ENCODE data around the gene SPNS2.
"Not testable (repeated sequence)": the region's sequence is repeated elsewhere in the genome, so short reads cannot be mapped to it uniquely, and the experiment has no call there.

Gene SPNS2

GRCh38 chr17:4576161-4576558 is 77.5 kb downstream of the SPNS2 start:
- DNase-seq: no peak

DNA sequence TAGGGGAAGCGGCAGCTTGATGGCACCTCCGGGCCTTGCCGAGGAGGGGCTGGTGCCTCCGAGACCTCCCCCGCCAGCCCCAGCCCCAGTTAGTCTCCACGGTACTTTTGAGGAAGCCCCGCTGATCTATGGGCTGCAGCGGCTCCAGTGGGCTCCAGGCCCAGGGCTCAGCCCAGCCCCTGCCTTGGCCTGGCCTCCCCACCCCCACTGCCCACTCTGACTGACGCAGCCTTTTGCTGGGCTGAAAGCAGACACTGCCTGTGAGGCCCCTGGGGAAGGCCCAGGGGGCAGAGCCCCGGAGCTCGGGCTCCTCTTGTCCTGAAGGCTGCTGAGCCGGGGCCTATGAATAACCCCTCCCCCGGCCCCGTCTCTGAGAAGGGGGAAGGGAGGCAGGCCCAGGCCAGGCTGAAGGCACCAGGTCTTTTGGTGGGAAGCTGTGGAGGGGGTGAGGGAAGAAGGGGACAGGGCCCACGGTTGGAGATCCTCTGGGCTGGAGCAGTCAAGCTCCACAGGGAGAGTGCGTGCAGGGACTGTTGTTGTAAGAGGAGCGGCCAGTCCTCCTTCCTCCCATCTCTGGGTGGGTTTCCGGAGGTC is 78.1 kb downstream of the SPNS2 start:
- DNase-seq: no peak

- no peak for DNase-seq
Measured at GRCh38 chr17:4577386-4577993, 78.8 kb downstream of the SPNS2 start.

- not testable (repeated sequence) for DNase-seq
Measured at GRCh38 chr17:4578349-4578748, 79.7 kb downstream of the SPNS2 start.

- DNase-seq: no peak
Measured at GRCh38 chr17:4579678-4580077, 81.0 kb downstream of the SPNS2 start.

DNA sequence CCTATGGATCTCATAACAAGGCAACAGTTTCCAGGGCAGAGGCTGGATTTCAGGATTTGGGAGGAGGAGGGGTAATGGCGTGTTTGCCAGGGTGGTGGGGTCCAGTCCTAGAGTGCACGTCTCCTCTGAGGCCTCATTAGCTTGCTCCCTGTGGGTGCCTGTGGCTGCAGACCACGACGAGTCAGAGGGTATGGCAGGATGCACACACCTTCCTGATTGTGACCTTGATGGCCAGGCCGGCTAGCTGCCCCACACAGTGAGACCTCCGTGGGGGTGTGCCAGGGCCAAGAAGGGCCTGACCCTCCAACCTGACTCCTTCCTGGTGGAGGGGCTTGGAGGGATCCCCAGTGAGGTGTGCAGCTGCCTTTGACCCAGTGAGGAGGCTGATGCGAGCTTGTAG is 81.6 kb downstream of the SPNS2 start:
- DNase-seq: no peak

- no peak for DNase-seq
Measured at GRCh38 chr17:4582101-4582501, 83.4 kb downstream of the SPNS2 start.

- no peak for DNase-seq
Measured at GRCh38 chr17:4582691-4583090, 84.0 kb downstream of the SPNS2 start.

- no peak for DNase-seq
Measured at GRCh38 chr17:4583206-4583605, 84.5 kb downstream of the SPNS2 start.

- no peak for DNase-seq
Measured at GRCh38 chr17:4583782-4584100, 85.1 kb downstream of the SPNS2 start.

GRCh38 chr17:4584101-4584916 is 85.6 kb downstream of the SPNS2 start, which contains the start of gene SMTNL2:
Gene SMTNL2, plus strand, starts transcription at chr17:4584529. Its CDS starts 77 bp downstream, at chr17:4584606.
- DNase-seq: no peak

DNA sequence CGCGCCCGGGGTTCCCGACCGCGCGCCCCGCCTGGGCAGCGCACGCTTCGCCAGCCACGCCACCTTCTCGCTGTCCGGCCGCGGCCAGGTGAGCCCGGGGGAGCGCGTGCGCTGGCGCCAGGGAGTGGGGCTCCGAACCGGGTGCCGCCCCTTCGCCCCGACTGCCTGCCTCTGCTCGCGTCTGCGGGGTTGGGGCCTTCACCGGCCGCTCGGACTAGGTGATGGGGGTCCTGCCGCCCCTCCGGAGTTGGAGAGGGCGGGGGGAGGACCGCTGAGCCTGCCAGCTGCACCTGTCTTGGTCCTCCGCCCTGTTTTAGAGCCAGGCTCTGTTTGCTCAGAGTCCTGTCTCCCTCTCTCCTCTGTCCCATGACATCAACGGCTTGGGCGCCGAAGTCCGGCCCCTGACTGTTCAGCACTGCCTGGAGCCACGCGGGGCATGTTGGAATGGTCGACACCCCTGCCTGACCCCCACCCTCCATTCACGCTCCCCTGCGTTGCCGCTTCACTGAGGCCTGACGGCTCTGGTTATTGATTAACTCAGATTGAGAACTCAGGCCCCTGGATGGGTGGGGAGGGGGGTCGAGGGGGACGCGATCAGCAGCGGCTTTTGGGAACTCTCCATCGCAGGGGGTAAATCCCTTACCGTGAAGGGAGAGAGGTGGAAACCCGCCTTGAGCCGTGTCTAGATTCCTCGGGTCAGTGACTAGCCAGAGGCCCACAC is 86.4 kb downstream of the SPNS2 start:
- no peak for DNase-seq

DNA sequence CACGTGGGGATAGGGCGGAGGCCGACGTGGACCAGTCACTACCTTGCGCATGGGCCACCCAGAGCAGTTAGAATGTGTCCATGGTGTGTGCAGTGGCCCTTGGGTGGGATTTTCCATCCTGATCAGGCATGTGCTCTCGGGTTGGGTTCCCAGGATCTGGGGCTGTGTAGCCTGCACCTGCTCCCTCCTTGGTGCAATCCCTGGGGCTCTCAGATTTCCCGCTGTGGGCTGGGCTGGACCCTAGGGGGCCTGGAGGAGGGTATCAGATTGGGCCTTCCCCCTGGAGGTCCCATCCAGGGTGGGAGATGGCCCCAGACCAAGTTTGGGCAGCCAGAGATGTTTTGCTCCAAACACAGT is 86.9 kb downstream of the SPNS2 start:
- no peak for DNase-seq

GRCh38 chr17:4586043-4586442 is 87.4 kb downstream of the SPNS2 start:
- no peak for DNase-seq

DNA sequence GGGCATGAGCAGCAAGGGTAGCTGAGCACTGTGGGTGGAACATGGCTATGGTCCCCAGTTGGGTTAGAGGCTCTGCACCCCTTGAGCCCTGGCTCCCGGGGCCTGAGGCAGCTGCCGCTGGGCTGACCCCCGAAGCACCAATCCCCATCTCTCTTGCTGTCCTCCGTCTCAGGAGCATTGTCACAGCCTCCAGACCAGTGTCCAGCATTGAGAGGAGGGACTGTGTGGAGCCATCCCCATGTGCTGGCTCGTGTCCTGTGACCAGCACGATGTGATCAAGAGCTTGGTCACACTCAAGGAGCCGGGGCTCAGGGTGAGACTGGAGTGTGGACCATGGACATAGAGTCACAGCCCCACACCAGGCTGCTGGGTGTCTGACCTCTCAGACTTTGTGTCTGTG is 88.5 kb downstream of the SPNS2 start:
- no peak for DNase-seq

- DNase-seq: no peak
Measured at GRCh38 chr17:4587803-4588202, 89.1 kb downstream of the SPNS2 start.

DNA sequence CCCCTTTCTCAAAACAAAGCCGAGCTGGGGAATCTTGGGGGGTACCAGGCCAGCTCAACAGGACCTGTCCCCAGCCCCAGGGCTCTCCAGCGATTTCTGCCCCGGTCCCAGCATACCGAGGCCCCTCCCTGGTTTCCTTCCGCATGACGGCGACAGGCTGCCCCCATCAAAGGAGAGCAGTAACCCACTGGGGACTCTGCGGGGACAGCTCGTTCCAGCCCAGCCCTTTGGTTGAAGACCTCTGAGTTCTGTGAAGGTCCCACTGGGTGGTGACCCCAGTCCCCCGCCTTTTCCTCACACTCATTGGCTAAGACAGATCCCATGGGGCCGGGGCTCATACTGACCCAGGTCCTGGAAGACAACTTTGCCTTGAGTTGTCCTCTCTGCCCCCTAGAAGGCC is 89.7 kb downstream of the SPNS2 start:
- no peak for DNase-seq

All from CD4-positive, alpha-beta T cell treated with Interferon alpha-2 for 1 hour (primary cell).